Stomach (tissue), 9 donors: ENCODE measurements around the gene LRRC4C. TPM values are rescaled to one million over a fixed set of nuclear protein-coding genes. Genes with fewer than 3 reads are reported as not detected.

ENCODE experiments used
- DNase-seq, 2 donors: peaks; one replicate each; pipeline versions ENCODE4 v3.0.0 to v3.0.0-alpha.2; 2013 to 2019
- H3K27ac ChIP-seq, 5 donors: fragments of 200-600 bp in 4 of 5; sonication (generic) in 4 of 5; one replicate each; pipeline ENCODE4 v1.5.1; 2013 to 2019; ENCODE audit warnings: mild to moderate bottlenecking in 1 of 5, moderate library complexity in 1 of 5
- H3K27me3 ChIP-seq, 3 donors: fragments of 200-600 bp; sonication (generic); one replicate each; pipeline ENCODE4 v1.5.1; 2017 to 2019; ENCODE audit warnings: mixed run types in 1 of 3
- H3K36me3 ChIP-seq, 4 donors: fragments of 200-600 bp; sonication (generic); 1 replicate in 3 of 4; 2 replicates in 1 of 4; pipeline ENCODE4 v1.5.1; 2016 to 2019
- H3K4me1 ChIP-seq, 4 donors: fragments of 200-600 bp; sonication (generic); one replicate each; pipeline ENCODE4 v1.5.1; 2016 to 2019
- H3K4me3 ChIP-seq, 4 donors: fragments of 200-600 bp; sonication (generic) in 3 of 4; one replicate each; pipeline ENCODE4 v1.5.1; 2016 to 2019; ENCODE audit warnings: mild to moderate bottlenecking in 1 of 4
- H3K9me3 ChIP-seq, 4 donors: fragments of 200-600 bp; sonication (generic); one replicate each; pipeline ENCODE4 v1.5.1; 2016 to 2019
- CTCF ChIP-seq, 7 experiments: fragments of 450-650 bp in 4 of 7; fragments of 200-600 bp in 3 of 7; sonication (generic) in 3 of 7; IDR thresholded peaks; one replicate each; pipeline ENCODE4 v1.5.1; 2016 to 2019; ENCODE audit warnings: antibody characterized with exemption in 7 of 7, control low read depth in 2 of 7, mild to moderate bottlenecking in 1 of 7
- EP300 ChIP-seq: sonication (generic); formaldehyde crosslinking; IDR thresholded peaks from one replicate; pipeline ENCODE4 v1.6.1; 2017; ENCODE audit warnings: antibody characterized with exemption
- POLR2A ChIP-seq, 4 donors: fragments of 450-650 bp; IDR thresholded peaks; one replicate each; pipeline ENCODE4 v1.6.1; 2016; ENCODE audit warnings: antibody characterized with exemption in 4 of 4, control low read depth in 2 of 4, mild to moderate bottlenecking in 1 of 4, moderate library complexity in 1 of 4
- POLR2AphosphoS5 ChIP-seq, 3 donors: sonication (generic); formaldehyde crosslinking; IDR thresholded peaks; one replicate each; pipeline ENCODE4 v1.6.1; 2016; ENCODE audit warnings: antibody characterized with exemption in 3 of 3
- WGBS, 5 donors: extraction: QIAGEN DNeasy Blood & Tissue Kit in 3 of 5; methylation state at CpG; one replicate each; pipeline versions ENCODE4 v1.1.5 to v1.1.7; 2013 to 2018; 5-methylcytosine and 5-hydroxymethylcytosine counted together
- intact Hi-C: fragments of 100-400 bp; cut with DNase I; formaldehyde crosslinking; loops from one replicate; pipeline ENCODE4 v1.15.1; 2023; ENCODE audit warnings: low total_unique reads
- polyA plus RNA-seq, 3 donors: library from polyadenylated mRNA; stranded (reverse); fragments of 200-250 nt; gene quantifications; one replicate each; pipeline ENCODE4 v1.2.3, GENCODE V29; 2013
- total RNA-seq, 5 donors: library from RNA; depleted of rRNA; stranded (reverse); fragments of >200 nt; gene quantifications; one replicate each; pipeline versions ENCODE4 v1.1.0 to v1.2.3, GENCODE V29; 2014 to 2016
- donor health status: healthy with polysubstance abuse.
- donor health status: Bipolar disorder and iron deficiency.
- donor health status: healthy.

The LRRC4C gene
- total and polyA plus RNA-seq, 8 donors, result 0.31 to 3.3 (median 0.45) TPM; not detected in 4

GRCh38 chr11:41250408-41250935 is 209.0 kb downstream of the LRRC4C start:
- no peak overlapping the region for H3K27ac ChIP-seq
- DNase-seq, result no peak
- no peaks in the 10 kb centered on the region for H3K4me1 ChIP-seq
- intact Hi-C loops, result no loop called here
- WGBS, 5 donors, result 43 to 65% (median 50%) methylated on average over 2 of the region's 2 CpGs
- H3K9me3 ChIP-seq, result no peaks in the 10 kb centered on the region
- TF ChIP-seq POLR2AphosphoS5 (IDR thresholded peaks at IDR 0.05) (no peak), CTCF (IDR thresholded peaks at IDR 0.05) (no peak), EP300 (no peak), POLR2A (IDR thresholded peaks at IDR 0.05) (no peak)
- no peaks in the 10 kb centered on the region for H3K27me3 ChIP-seq
- no peak overlapping the region for H3K4me3 ChIP-seq
- no peaks in the 10 kb centered on the region for H3K36me3 ChIP-seq

GRCh38 chr11:41247621-41248020 is 211.8 kb downstream of the LRRC4C start:
- Histone ChIP-seq H3K36me3 (no peaks in the 10 kb centered on the region), H3K27ac (no peak overlapping the region), H3K4me1 (no peaks in the 10 kb centered on the region), H3K4me3 (no peak overlapping the region), H3K27me3 (no peaks in the 10 kb centered on the region), H3K9me3 (no peaks in the 10 kb centered on the region)
- no peak for DNase-seq
- TF ChIP-seq POLR2A (IDR thresholded peaks at IDR 0.05) (no peak), EP300 (no peak), CTCF (IDR thresholded peaks at IDR 0.05) (no peak), POLR2AphosphoS5 (IDR thresholded peaks at IDR 0.05) (no peak)
- 65 to 74% (median 67%) methylated on average over 5 of the region's 5 CpGs for WGBS, 5 donors
- intact Hi-C loops, result no loop called here

- Histone ChIP-seq H3K27me3 (no peaks in the 10 kb centered on the region), H3K4me1 (no peaks in the 10 kb centered on the region), H3K36me3 (no peaks in the 10 kb centered on the region), H3K4me3 (no peak overlapping the region), H3K27ac (no peak overlapping the region), H3K9me3 (no peaks in the 10 kb centered on the region)
- intact Hi-C loops, result no loop called here
- TF ChIP-seq POLR2AphosphoS5 (IDR thresholded peaks at IDR 0.05) (no peak), POLR2A (IDR thresholded peaks at IDR 0.05) (no peak), CTCF (IDR thresholded peaks at IDR 0.05) (no peak), EP300 (no peak)
- WGBS, 5 donors, result 65 to 82% (median 77%) methylated on average over 5 of the region's 5 CpGs
- no peak for DNase-seq
These were observed 213.1 kb downstream of the LRRC4C start for GRCh38 chr11:41246399-41246745.

DNA sequence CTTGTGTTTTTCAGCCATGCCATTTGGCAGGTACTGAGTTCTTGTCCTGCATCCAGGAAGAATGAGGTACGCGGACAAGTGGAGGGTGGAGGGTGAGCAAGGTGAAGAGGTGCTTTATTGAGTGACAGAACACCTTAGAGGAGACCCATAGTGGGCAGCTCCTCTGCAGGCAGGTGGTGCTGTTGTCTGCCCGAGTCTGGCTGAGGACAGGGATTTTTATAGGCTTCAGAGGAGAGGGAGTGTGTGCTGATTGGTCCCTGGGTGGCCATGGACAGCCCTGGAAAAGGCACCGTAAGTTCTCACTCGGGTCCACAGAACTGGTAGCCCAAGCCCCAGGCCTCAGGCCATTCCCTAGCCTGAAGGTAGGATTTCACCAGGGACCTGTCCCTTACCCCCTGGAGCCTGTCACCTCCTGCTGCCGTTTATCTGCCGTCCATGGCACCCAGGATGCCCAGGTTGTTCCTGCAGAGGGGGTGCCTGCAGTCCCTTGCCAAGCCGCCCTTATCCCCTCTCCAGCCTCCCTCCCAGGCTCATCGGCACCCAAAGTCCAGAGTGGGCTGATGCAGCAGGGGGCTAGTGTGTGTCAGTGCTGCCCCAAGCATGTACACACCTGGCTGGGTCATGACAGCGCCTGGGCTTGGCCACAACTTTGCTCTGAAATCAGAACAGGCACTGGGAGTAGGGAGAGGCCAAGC is 213.6 kb downstream of the LRRC4C start:
- no peak overlapping the region for H3K27ac ChIP-seq
- H3K36me3 ChIP-seq, result no peaks in the 10 kb centered on the region
- no peak for DNase-seq
- H3K27me3 ChIP-seq, result no peaks in the 10 kb centered on the region
- TF ChIP-seq CTCF (IDR thresholded peaks at IDR 0.05), result no peak
- TF ChIP-seq POLR2A (IDR thresholded peaks at IDR 0.05), result no peak
- TF ChIP-seq EP300, result no peak
- TF ChIP-seq POLR2AphosphoS5 (IDR thresholded peaks at IDR 0.05), result no peak
- 73 to 93% (median 87%) methylated on average over 7 to 10 of the region's 10 CpGs for WGBS, 5 donors
- no peaks in the 10 kb centered on the region for H3K4me1 ChIP-seq
- intact Hi-C loops, result no loop called here
- no peaks in the 10 kb centered on the region for H3K9me3 ChIP-seq
- no peak overlapping the region for H3K4me3 ChIP-seq
